GM19455 (cell line): Measurements from ENCODE around the gene EFNB1.

Experiments
- ATAC-seq: cut with Tn5 transposase; IDR thresholded peaks from one replicate; pipeline ENCODE4 v1.9.1; 2021; ENCODE audit not compliant: unreplicated experiment

Gene EFNB1

GRCh38 chrX:68842781-68843581, 14.2 kb downstream of the EFNB1 start:
- no peak for ATAC-seq

GRCh38 chrX:68843992-68844391, 15.2 kb downstream of the EFNB1 start:
- no peak for ATAC-seq

- ATAC-seq, result no peak
Observed at GRCh38 chrX:68844581-68844980, 15.8 kb downstream of the EFNB1 start.

GRCh38 chrX:68846536-68846935, 17.7 kb downstream of the EFNB1 start:
- no peak for ATAC-seq

GRCh38 chrX:68847172-68847571, 18.4 kb downstream of the EFNB1 start:
- no peak for ATAC-seq

- ATAC-seq, result no peak
Observed at GRCh38 chrX:68848189-68848940, 19.5 kb downstream of the EFNB1 start.

GRCh38 chrX:68851082-68851481, 22.3 kb downstream of the EFNB1 start:
- no peak for ATAC-seq

- no peak for ATAC-seq
Observed at GRCh38 chrX:68852046-68852445, 23.2 kb downstream of the EFNB1 start.

GRCh38 chrX:68853665-68854251, 24.9 kb downstream of the EFNB1 start:
- no peak for ATAC-seq

- ATAC-seq, result no peak
Observed at GRCh38 chrX:68865300-68865699, 36.5 kb downstream of the EFNB1 start.

GRCh38 chrX:68865926-68866325, 37.1 kb downstream of the EFNB1 start:
- ATAC-seq, result no peak

- ATAC-seq, result no peak
Observed at GRCh38 chrX:68867458-68868112, 38.8 kb downstream of the EFNB1 start.

GRCh38 chrX:68868316-68868715, 39.5 kb downstream of the EFNB1 start:
- ATAC-seq, result no peak

- ATAC-seq, result no peak
Observed at GRCh38 chrX:68868902-68869800, 40.3 kb downstream of the EFNB1 start.

GRCh38 chrX:68870357-68870756, 41.5 kb downstream of the EFNB1 start:
- ATAC-seq, result no peak

- no peak for ATAC-seq
Observed at GRCh38 chrX:68872171-68872570, 43.4 kb downstream of the EFNB1 start.

- no peak for ATAC-seq
Observed at GRCh38 chrX:68874076-68874475, 45.3 kb downstream of the EFNB1 start.

- ATAC-seq, result no peak
Observed at GRCh38 chrX:68876731-68877130, 47.9 kb downstream of the EFNB1 start.

GRCh38 chrX:68877606-68878005, 48.8 kb downstream of the EFNB1 start:
- no peak for ATAC-seq

GRCh38 chrX:68878977-68879645, 50.3 kb downstream of the EFNB1 start:
- no peak for ATAC-seq
